Tibial nerve (tissue), 4 donors: Measurements from ENCODE around the gene HEXIM2. TPM values are rescaled to one million over a fixed set of nuclear protein-coding genes. Genes with fewer than 3 reads are reported as not detected.

ENCODE experiments used
- DNase-seq, 2 donors: peaks; one replicate each; pipeline ENCODE4 v3.0.0-alpha.2; 2019; ENCODE audit warnings: low spot score in 2 of 2
- H3K27ac ChIP-seq, 4 donors: fragments of 200-600 bp; sonication (generic) in 3 of 4; one replicate each; pipeline ENCODE4 v1.5.1; 2017 to 2019; ENCODE audit warnings: mild to moderate bottlenecking in 1 of 4
- H3K27me3 ChIP-seq, 2 donors: fragments of 200-600 bp; sonication (generic) in 1 of 2; one replicate each; pipeline versions ENCODE4 v1.5.1 to v1.6.0; 2017 to 2019
- H3K36me3 ChIP-seq, 3 donors: fragments of 200-600 bp; sonication (generic); one replicate each; pipeline ENCODE4 v1.5.1; 2018 to 2019
- H3K4me1 ChIP-seq, 4 donors: fragments of 200-600 bp; sonication (generic) in 3 of 4; one replicate each; pipeline ENCODE4 v1.5.1; 2017 to 2019
- H3K4me3 ChIP-seq, 4 donors: fragments of 200-600 bp; sonication (generic) in 3 of 4; one replicate each; pipeline ENCODE4 v1.5.1; 2017 to 2019; ENCODE audit warnings: mild to moderate bottlenecking in 1 of 4, moderate library complexity in 1 of 4
- H3K9me3 ChIP-seq, 4 donors: fragments of 200-600 bp; sonication (generic) in 3 of 4; one replicate each; pipeline ENCODE4 v1.5.1; 2017 to 2019
- EP300 ChIP-seq, 2 donors: sonication (generic); formaldehyde crosslinking; IDR thresholded peaks; one replicate each; pipeline ENCODE4 v1.6.1; 2017; ENCODE audit warnings: antibody characterized with exemption in 2 of 2, mild to moderate bottlenecking in 1 of 2
- POLR2A ChIP-seq, 2 donors: fragments of 450-650 bp; IDR thresholded peaks; one replicate each; pipeline ENCODE4 v1.6.1; 2017; ENCODE audit warnings: antibody characterized with exemption in 2 of 2, mild to moderate bottlenecking in 2 of 2, moderate library complexity in 2 of 2
- WGBS, 2 donors: methylation state at CpG; one replicate each; pipeline ENCODE4 v1.1.5; 2018; 5-methylcytosine and 5-hydroxymethylcytosine counted together
- total RNA-seq, 4 donors: library from RNA; depleted of rRNA; stranded (reverse); fragments of >200 nt; gene quantifications; one replicate each; pipeline ENCODE4 v1.1.0, GENCODE V29; 2016
- TF ChIP-seq, protein P1 (sequence below), 5 experiments: fragments of 200-600 bp in 3 of 5; fragments of 450-650 bp in 2 of 5; sonication (generic) in 3 of 5; IDR thresholded peaks; one replicate each; pipeline ENCODE4 v1.5.1; 2016 to 2019; ENCODE audit warnings: antibody characterized with exemption in 5 of 5, mild to moderate bottlenecking in 3 of 5, moderate library complexity in 2 of 5

HEXIM2 gene
- total RNA-seq, 4 donors from 2014 or later: 6.6 to 17.5 (median 11.7) TPM

DNA sequence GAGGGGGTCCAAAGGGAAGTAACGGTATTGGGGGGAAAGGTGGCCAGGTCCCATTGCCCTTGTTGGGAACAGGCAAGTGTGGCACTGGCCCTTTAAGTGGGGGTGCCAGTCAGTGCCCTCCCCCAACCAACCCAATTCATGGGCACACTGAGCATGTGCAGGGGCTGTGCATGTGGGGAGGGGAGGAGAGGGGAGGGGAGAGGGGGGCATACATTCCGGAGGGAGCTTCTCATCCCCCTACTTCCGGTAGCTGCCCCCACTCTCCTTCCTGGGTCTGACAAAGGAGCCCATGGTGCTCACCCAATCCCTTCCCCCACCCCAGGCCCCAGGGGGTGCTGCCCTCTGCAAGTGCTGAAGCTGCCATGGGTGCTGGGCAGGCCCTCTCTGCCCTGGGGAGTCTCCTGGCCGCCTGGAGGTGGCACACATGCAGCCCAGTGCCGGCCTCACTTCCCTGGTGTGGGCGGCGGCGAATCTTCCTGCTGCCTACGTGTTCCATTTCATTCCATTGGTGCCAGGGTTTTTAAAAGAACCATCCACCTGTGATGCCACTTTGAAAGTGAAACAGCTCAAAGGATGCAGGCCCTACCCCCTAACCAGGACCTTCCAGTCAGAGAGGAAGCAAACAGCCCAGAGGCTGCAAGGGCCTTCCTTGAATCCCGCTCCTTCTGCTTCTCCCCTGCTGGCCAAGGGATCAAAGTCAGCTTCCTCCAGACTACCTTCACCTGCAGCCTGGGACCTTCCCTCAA lies 11.0 kb downstream of the HEXIM2 start:
- Histone ChIP-seq H3K4me3 (peak overlapping the region; percentile 22 to 44 (median 35)), H3K4me1 (peaks cover 0 to 66% (median 41%) of the 10 kb centered on the region in 4 donors), H3K27me3 (no peaks in the 10 kb centered on the region), H3K27ac (peak overlapping the region; percentile 82 to 97 (median 92)), H3K36me3 (peaks cover 0 to 13% (median 0%) of the 10 kb centered on the region in 3 donors), H3K9me3 (no peaks in the 10 kb centered on the region)
- peak in 1 of 2 donors; percentile 28 for DNase-seq
- TF ChIP-seq POLR2A (IDR thresholded peaks at IDR 0.05) (peak in 1 of 2 donors; percentile 34), EP300 (IDR thresholded peaks at IDR 0.05) (peak in 1 of 2 donors; percentile 75)
- TF ChIP-seq, protein P1, sequence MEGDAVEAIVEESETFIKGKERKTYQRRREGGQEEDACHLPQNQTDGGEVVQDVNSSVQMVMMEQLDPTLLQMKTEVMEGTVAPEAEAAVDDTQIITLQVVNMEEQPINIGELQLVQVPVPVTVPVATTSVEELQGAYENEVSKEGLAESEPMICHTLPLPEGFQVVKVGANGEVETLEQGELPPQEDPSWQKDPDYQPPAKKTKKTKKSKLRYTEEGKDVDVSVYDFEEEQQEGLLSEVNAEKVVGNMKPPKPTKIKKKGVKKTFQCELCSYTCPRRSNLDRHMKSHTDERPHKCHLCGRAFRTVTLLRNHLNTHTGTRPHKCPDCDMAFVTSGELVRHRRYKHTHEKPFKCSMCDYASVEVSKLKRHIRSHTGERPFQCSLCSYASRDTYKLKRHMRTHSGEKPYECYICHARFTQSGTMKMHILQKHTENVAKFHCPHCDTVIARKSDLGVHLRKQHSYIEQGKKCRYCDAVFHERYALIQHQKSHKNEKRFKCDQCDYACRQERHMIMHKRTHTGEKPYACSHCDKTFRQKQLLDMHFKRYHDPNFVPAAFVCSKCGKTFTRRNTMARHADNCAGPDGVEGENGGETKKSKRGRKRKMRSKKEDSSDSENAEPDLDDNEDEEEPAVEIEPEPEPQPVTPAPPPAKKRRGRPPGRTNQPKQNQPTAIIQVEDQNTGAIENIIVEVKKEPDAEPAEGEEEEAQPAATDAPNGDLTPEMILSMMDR (IDR thresholded peaks at IDR 0.05): peak in 2 of 5 experiments; percentile 16 to 50
- 14 to 19% methylated on average over 10 of the region's 10 CpGs for WGBS, 2 donors

DNA sequence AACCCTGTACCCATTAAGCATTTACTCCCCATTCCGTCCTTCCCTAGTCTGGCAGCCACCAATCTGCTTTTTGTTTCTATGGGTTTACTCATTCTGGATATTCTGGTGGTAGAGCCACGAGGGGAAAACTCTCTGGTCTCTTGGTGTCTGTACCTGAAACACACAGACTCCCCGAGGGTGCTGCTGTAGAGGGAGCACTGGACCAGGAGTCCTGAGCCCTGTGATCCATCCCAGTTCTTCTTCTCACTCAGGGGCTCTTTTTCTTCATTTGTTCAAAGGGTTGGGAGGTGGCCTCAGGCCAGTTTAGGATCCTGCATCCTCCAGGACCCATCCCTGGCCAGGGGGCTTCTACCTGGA lies 14.1 kb downstream of the HEXIM2 start:
- 79 to 87% methylated on average over 3 of the region's 3 CpGs for WGBS, 2 donors
- no peaks in the 10 kb centered on the region for H3K27me3 ChIP-seq

DNA sequence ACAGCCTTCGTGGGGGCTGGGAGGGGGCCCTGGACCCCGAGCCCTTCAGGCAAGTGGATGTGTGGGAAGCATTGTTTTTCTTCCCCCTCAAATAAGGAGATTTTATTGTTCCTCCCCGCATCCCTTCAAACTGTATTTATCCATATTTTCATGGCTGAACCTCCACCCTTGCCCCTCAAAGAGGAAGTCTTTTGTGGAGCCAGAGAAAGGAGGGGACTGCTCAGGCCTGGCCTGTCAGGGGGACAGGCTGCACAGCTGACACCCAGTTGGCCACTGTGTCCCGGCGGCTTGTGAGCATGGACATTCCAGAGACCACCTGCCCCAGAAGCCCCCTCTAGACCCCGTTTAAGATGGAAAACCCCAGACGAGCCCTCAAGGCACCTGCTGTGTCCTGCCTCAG lies 15.9 kb downstream of the HEXIM2 start:
- Histone ChIP-seq H3K27me3 (no peaks in the 10 kb centered on the region), H3K9me3 (no peaks in the 10 kb centered on the region), H3K36me3 (no peaks in the 10 kb centered on the region), H3K4me1 (peaks cover 0 to 41% (median 18%) of the 10 kb centered on the region in 4 donors), H3K27ac (peak overlapping the region in 2 of 4 donors; percentile 45 to 97), H3K4me3 (no peak overlapping the region)
- WGBS, 2 donors: 47 to 62% methylated on average over 6 to 7 of the region's 7 CpGs
- TF ChIP-seq EP300 (IDR thresholded peaks at IDR 0.05): no peak
- TF ChIP-seq, protein P1 (IDR thresholded peaks at IDR 0.05): no peak
- no peak for TF ChIP-seq POLR2A (IDR thresholded peaks at IDR 0.05)
- no peak for DNase-seq

More for the DNA sequence above, 14.1 kb downstream of the HEXIM2 start:
- Histone ChIP-seq H3K27ac (peak overlapping the region in 3 of 4 donors; percentile 20 to 97 (median 82)), H3K9me3 (no peaks in the 10 kb centered on the region), H3K4me3 (no peak overlapping the region), H3K4me1 (peaks cover 0 to 58% (median 35%) of the 10 kb centered on the region in 4 donors), H3K36me3 (no peaks in the 10 kb centered on the region)
- no peak for DNase-seq
- TF ChIP-seq, protein P1 (IDR thresholded peaks at IDR 0.05): no peak
- no peak for TF ChIP-seq EP300 (IDR thresholded peaks at IDR 0.05)
- no peak for TF ChIP-seq POLR2A (IDR thresholded peaks at IDR 0.05)

DNA sequence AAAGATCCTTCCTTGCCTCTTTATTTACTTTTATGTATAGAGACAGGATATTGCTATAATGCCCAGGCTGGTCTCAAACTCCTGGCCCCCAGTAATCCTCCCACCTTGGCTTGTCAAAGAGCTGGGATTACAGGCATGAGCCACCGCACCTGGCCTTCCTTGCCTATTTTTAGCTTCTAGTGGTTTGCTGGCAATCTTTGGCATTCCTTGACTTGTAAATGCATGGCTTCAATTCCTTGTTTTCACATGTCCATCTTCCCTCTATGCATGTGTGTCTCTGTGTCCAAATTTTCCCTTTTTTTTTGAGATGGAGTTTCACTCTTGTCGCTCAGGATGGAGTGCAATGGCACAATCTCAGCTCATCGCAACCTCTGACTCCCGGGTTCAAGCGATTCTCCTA lies 22.5 kb downstream of the HEXIM2 start:
- Histone ChIP-seq H3K9me3 (no peaks in the 10 kb centered on the region), H3K27me3 (no peaks in the 10 kb centered on the region), H3K36me3 (no peaks in the 10 kb centered on the region), H3K4me1 (peaks cover 0 to 6% (median 0%) of the 10 kb centered on the region in 4 donors), H3K27ac (no peak overlapping the region), H3K4me3 (no peak overlapping the region)
- TF ChIP-seq EP300 (IDR thresholded peaks at IDR 0.05) (no peak), POLR2A (IDR thresholded peaks at IDR 0.05) (no peak)
- TF ChIP-seq, protein P1 (IDR thresholded peaks at IDR 0.05): no peak
- no peak for DNase-seq
- 94 to 96% methylated on average over 5 of the region's 5 CpGs for WGBS, 2 donors

DNA sequence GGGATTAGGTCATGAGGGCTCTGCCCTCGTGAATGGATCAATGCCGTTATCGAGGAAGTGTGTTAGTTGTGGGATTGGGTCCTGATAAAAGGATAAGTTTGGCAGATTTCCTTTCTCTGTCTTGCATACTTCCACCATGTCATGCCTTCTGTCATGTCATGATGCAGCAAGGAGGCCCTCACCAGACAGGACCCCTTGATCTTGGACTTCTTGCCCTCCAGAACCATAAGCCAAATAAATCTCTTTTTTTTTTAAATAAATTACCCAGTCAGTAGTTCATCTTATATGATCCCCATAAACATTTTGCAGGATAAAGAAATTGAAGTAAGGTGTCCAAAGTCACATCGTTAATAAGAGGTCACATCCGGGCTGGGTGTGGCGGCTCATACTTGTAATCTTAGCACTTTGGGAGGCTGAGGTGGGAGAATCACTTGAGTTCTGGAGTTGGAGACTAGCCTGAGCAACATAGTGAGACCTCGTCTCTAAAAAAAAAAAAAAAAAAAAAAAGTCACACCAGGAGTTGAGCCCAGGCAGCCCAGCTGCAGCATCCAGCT lies 25.2 kb downstream of the HEXIM2 start:
- TF ChIP-seq EP300 (IDR thresholded peaks at IDR 0.05): no peak
- TF ChIP-seq POLR2A (IDR thresholded peaks at IDR 0.05): no peak
- TF ChIP-seq, protein P1 (IDR thresholded peaks at IDR 0.05): no peak
- 64 to 74% methylated on average over 7 of the region's 7 CpGs for WGBS, 2 donors

More for the DNA sequence above, 25.2 kb downstream of the HEXIM2 start:
- H3K4me3 ChIP-seq: no peak overlapping the region
- H3K4me1 ChIP-seq: peaks cover 0 to 6% (median 0%) of the 10 kb centered on the region in 4 donors
- H3K27me3 ChIP-seq: no peaks in the 10 kb centered on the region
- H3K27ac ChIP-seq: no peak overlapping the region
- H3K36me3 ChIP-seq: no peaks in the 10 kb centered on the region
- no peaks in the 10 kb centered on the region for H3K9me3 ChIP-seq
- DNase-seq: no peak
